GM21619 (cell line): Measurements from ENCODE around the gene FAM210B.
"Not testable (repeated sequence)": the region's sequence is repeated elsewhere in the genome, so short reads cannot be mapped to it uniquely, and the experiment has no call there.

ENCODE experiments used
- ATAC-seq: cut with Tn5 transposase; IDR thresholded peaks from one replicate; pipeline ENCODE4 v1.9.1; 2021; ENCODE audit not compliant: unreplicated experiment

FAM210B gene

GRCh38 chr20:56358600-56359211 is at the start of gene FAM210B:
Gene FAM210B (plus strand): TSS chr20:56358974. CDS start chr20:56359006, 32 bp downstream.
- peak; percentile 95 for ATAC-seq

GRCh38 chr20:56316051-56316450 is 42.7 kb upstream of the FAM210B start:
- ATAC-seq: no peak

- no peak for ATAC-seq
Observed at GRCh38 chr20:56316483-56316882, 42.3 kb upstream of the FAM210B start.

- ATAC-seq: no peak
Observed at GRCh38 chr20:56322681-56323080, 36.1 kb upstream of the FAM210B start.

- no peak for ATAC-seq
Observed at GRCh38 chr20:56323206-56323605, 35.6 kb upstream of the FAM210B start.

GRCh38 chr20:56323656-56324055 is 35.1 kb upstream of the FAM210B start:
- ATAC-seq: no peak

GRCh38 chr20:56324806-56325205 is 34.0 kb upstream of the FAM210B start:
- ATAC-seq: no peak

GRCh38 chr20:56328861-56329260 is 29.9 kb upstream of the FAM210B start:
- ATAC-seq: no peak

- not testable (repeated sequence) for ATAC-seq
Observed at GRCh38 chr20:56336709-56337108, 22.1 kb upstream of the FAM210B start.

GRCh38 chr20:56342783-56343182 is 16.0 kb upstream of the FAM210B start:
- no peak for ATAC-seq

GRCh38 chr20:56343861-56344381 is 14.9 kb upstream of the FAM210B start:
- no peak for ATAC-seq

- no peak for ATAC-seq
Observed at GRCh38 chr20:56345911-56346310, 12.9 kb upstream of the FAM210B start.

GRCh38 chr20:56347628-56348304 is 11.0 kb upstream of the FAM210B start:
- no peak for ATAC-seq

GRCh38 chr20:56348305-56348693 is 10.5 kb upstream of the FAM210B start:
- no peak for ATAC-seq

GRCh38 chr20:56348746-56349145 is 10.0 kb upstream of the FAM210B start:
- ATAC-seq: no peak

- no peak for ATAC-seq
Observed at GRCh38 chr20:56350842-56351241, 7.9 kb upstream of the FAM210B start.

- ATAC-seq: no peak
Observed at GRCh38 chr20:56352345-56353055, 6.3 kb upstream of the FAM210B start.

- no peak for ATAC-seq
Observed at GRCh38 chr20:56353356-56353755, 5.4 kb upstream of the FAM210B start.

GRCh38 chr20:56358070-56358469 is 704 bp upstream of the FAM210B start:
- ATAC-seq: no peak

- ATAC-seq: peak; percentile 32
Observed at GRCh38 chr20:56359212-56360132, 698 bp downstream of the FAM210B start.
